Loucy (cell line): ENCODE data around the gene SLC44A1.

Experiments used
- CTCF ChIP-seq: fragments of 200-600 bp; sonication (generic); conservative IDR thresholded peaks from 2 replicates; pipeline ENCODE4 v1.5.1; 2014; ENCODE audit warnings: mild to moderate bottlenecking, antibody characterized with exemption, low read length
- EZH2phosphoT487 ChIP-seq: fragments of 200-600 bp; IDR thresholded peaks from 2 replicates; pipeline ENCODE4 v1.6.1; 2018; ENCODE audit warnings: antibody characterized with exemption, mild to moderate bottlenecking, moderate library complexity, borderline replicate concordance

- TF ChIP-seq CTCF (no peak), EZH2phosphoT487 (no peak)
Observed at GRCh38 chr9:105246656-105247173, 2.3 kb downstream of the SLC44A1 start.
